ENCODE data around the gene GPNMB. TPM values are rescaled to one million over a fixed set of nuclear protein-coding genes. Genes with fewer than 3 reads are reported as not detected.

Gene GPNMB
- 2.0 to 3.2 TPM (median 2.7 TPM) in 5 replicates for total RNA-seq (2022; extraction: Qiagen RNA extraction; ENCODE audit: low read depth)

DNA sequence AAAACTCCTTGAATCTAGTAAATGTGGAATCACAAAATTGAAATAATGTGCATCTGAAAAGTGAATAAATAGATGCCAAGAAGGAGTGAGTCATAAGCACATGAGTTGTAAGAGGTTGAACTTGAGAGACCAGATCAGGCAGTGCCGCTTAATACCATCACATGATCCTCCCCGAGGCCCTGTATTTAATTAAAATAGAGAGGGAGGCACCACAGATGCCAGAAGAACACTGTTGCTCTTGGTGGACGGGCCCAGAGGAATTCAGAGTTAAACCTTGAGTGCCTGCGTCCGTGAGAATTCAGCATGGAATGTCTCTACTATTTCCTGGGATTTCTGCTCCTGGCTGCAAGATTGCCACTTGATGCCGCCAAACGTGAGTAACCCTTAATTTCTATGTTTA is at the start of gene GPNMB:
GPNMB (plus strand) TSS at position 221 of the 400 bp plus-strand sequence; CDS start at position 304, 83 bp downstream.

DNA sequence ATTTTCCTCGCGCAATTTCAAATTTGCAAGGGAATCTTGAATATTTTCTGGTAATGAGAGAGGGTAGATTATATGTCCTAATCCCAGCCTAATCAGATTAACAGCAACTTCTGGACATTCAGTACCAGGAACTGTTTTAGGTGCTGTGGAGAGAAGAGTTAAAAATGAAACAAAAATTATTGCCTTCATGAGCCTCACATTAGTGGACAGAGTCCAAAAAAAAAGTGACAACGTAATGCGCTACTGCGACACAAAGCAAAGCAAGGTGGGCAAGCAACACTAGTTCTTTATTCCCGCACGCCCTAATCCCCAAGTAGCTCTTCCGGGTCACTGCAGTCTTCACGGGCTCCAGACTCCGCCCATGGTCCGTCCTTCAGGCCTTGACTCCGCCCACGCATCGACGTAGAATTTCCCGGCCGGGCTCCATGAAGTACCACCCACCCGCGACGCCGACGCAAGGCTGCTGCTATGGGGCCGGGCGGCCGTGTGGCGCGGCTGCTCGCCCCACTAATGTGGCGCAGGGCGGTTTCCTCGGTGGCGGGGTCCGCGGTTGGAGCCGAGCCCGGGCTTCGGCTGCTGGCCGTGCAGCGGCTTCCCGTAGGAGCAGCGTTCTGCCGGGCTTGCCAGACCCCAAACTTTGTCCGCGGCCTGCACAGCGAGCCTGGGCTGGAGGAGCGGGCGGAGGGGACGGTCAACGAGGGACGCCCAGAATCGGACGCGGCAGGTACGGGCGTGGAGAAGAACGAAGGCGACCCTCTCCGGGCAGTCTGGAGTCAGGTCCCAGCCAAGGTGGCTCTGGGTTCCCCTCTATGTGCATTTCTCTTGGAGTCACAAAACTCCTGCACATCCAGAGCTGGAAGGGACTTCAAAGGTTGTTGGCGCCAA is 52.6 kb downstream of the GPNMB start, which contains the start of gene MALSU1:
MALSU1 (plus strand) TSS at position 455 of the 885 bp plus-strand sequence; CDS start at position 469, 14 bp downstream.

Other genes with a start within 250 kb of the GPNMB start
- gene HYCC1, start 232.6 kb upstream of the GPNMB start, total RNA-seq (2022; extraction: Qiagen RNA extraction; ENCODE audit: low read depth), result 15.9 to 25.1 TPM (median 20.6 TPM) in 5 replicates
- 17.6 to 27.1 TPM (median 23.5 TPM) in 5 replicates for gene KLHL7, start 141.0 kb upstream of the GPNMB start, total RNA-seq (2022; extraction: Qiagen RNA extraction; ENCODE audit: low read depth)
- 25.2 to 31.1 TPM (median 27.4 TPM) in 5 replicates for gene NUP42, start 64.7 kb upstream of the GPNMB start, total RNA-seq (2022; extraction: Qiagen RNA extraction; ENCODE audit: low read depth)
- gene MALSU1, start 52.6 kb downstream of the GPNMB start, total RNA-seq (2022; extraction: Qiagen RNA extraction; ENCODE audit: low read depth), result 63.5 to 84.8 TPM (median 83.1 TPM) in 5 replicates
- gene IGF2BP3, start 223.7 kb downstream of the GPNMB start, total RNA-seq (2022; extraction: Qiagen RNA extraction; ENCODE audit: low read depth), result 20.7 to 26.6 TPM (median 25.1 TPM) in 5 replicates

Measured in A549 treated with DMSO at 1 μM for 4 hours (cell line).